ENCODE measurements around the gene TPRN. TPM values are rescaled to one million over a fixed set of nuclear protein-coding genes. Genes with fewer than 3 reads are reported as not detected.

TPRN gene
- total RNA-seq, 1 experiment from 2014 or later = 24.9 TPM

DNA sequence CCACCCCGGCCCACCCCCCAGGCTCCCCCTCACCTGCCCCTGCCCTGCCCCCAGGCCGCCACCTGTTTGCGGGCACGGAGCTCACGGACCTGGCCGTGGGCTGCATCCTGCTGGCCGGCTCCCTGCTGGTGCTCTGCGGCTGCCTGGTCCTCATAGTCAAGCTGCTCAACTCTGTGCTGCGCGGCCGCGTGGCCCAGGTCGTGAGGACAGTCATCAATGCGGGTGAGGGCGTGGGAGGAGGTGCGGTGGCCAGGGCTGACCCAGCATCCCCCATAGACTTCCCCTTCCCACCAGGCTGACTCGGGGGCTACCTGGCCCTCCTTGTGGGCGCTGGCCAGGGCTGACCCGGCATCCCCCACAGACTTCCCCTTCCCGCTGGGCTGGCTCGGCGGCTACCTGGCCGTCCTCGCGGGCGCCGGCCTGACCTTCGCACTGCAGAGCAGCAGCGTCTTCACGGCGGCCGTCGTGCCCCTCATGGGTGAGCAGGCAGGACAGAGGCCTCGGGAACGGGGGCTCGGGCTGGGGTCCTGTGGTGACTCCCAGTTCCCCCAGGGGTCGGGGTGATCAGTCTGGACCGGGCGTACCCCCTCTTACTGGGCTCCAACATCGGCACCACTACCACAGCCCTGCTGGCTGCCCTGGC is 33.6 kb upstream of the TPRN start:
- H3K27ac ChIP-seq (ENCODE audit: low read depth, low read length) = no peak overlapping the region
- H3K4me2 ChIP-seq (ENCODE audit: low read length) = no peak overlapping the region
- no peak for TF ChIP-seq SP1 (IDR thresholded peaks at IDR 0.05; ENCODE audit: low read depth)
- H3K79me2 ChIP-seq (ENCODE audit: insufficient read depth, low read length) = peaks cover 8% of the 10 kb centered on the region; the same call in 1 of the 2 replicates
- ChIA-PET CTCF (no interaction called here), POLR2A (no interaction called here), RAD21 (ENCODE audit: low non-redundant PET in 1 of 2, low total read pairs in 2 of 2, uncharacterized antibody in 2 of 2, unreplicated experiment in 2 of 2) (no interaction called here)
- H3K9me3 ChIP-seq (ENCODE audit: control insufficient read depth in 1 of 2, insufficient read depth in 1 of 2, low read depth in 1 of 2, low read length in 2 of 2) = no peaks in the 10 kb centered on the region
- intact Hi-C loops (cut with micrococcal nuclease) = no loop called here
- ATAC-seq (no peak), DNase-seq (ENCODE audit: low read depth, low spot score) (no peak)
- H3K4me1 ChIP-seq (ENCODE audit: control insufficient read depth in 1 of 2, insufficient read depth in 2 of 2, low read length in 2 of 2) = peaks cover 23 to 41% of the 10 kb centered on the region in 2 experiments
- H2AFZ ChIP-seq (ENCODE audit: low read depth, low read length, poor library complexity, severe bottlenecking) = no peak overlapping the region
- no peaks in the 10 kb centered on the region for H3K27me3 ChIP-seq (ENCODE audit: insufficient read depth, low read length)
- H4K20me1 ChIP-seq (ENCODE audit: insufficient read depth) = no peaks in the 10 kb centered on the region
- H3K9me2 ChIP-seq (ENCODE audit: insufficient read depth) = no peaks in the 10 kb centered on the region
- no peak overlapping the region for H3K4me3 ChIP-seq (replicated peaks in 1 of 2; ENCODE audit: low read depth in 1 of 2, low read length in 2 of 2)
- BruUV-seq (replicated peaks) = no TSS peak
- H3K9ac ChIP-seq (ENCODE audit: low read length) = no peak overlapping the region
- H3K36me3 ChIP-seq (ENCODE audit: control insufficient read depth in 1 of 2, insufficient read depth in 2 of 2, low read length in 2 of 2) = no peaks in the 10 kb centered on the region

DNA sequence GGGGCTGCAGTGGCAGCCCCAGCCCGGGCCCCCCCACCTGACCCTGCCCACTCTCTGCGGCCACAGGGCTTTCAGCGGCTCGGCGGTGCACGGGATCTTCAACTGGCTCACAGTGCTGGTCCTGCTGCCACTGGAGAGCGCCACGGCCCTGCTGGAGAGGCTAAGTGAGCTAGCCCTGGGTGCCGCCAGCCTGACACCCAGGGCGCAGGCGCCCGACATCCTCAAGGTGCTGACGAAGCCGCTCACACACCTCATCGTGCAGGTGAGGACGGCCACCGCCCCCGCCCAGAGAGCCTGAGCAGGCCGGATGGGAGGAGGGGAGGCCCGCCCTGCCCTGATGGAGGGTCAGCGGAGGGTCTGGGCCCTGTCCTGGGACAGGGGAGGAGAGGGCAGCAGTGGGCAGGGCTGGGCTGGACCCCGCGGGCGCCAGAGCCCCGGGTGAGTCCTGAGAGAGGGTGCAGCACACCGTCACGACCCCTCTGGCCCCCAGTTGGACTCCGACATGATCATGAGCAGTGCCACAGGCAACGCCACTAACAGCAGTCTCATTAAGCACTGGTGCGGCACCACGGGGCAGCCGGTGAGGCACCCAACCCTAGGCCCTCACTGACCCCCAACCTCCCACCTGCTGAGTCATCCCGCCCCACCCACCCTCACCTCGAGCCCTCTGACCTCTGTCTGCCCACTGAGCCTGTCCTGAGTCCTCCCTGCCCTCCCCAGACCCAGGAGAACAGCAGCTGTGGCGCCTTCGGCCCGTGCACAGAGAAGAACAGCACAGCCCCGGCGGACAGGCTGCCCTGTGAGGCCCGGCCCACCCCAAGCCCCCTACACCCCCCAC is 32.8 kb upstream of the TPRN start:
- ChIA-PET POLR2A (no interaction called here), RAD21 (ENCODE audit: low non-redundant PET in 1 of 2, low total read pairs in 2 of 2, uncharacterized antibody in 2 of 2, unreplicated experiment in 2 of 2) (no interaction called here), CTCF (no interaction called here)
- Histone ChIP-seq H3K79me2 (ENCODE audit: insufficient read depth, low read length) (no peaks in the 10 kb centered on the region; the same call in 1 of the 2 replicates), H3K9me2 (ENCODE audit: insufficient read depth) (no peaks in the 10 kb centered on the region), H2AFZ (ENCODE audit: low read depth, low read length, poor library complexity, severe bottlenecking) (no peak overlapping the region), H4K20me1 (ENCODE audit: insufficient read depth) (no peaks in the 10 kb centered on the region), H3K9ac (ENCODE audit: low read length) (no peak overlapping the region), H3K4me2 (ENCODE audit: low read length) (no peak overlapping the region), H3K27ac (ENCODE audit: low read depth, low read length) (no peak overlapping the region), H3K9me3 (ENCODE audit: control insufficient read depth in 1 of 2, insufficient read depth in 1 of 2, low read depth in 1 of 2, low read length in 2 of 2) (no peaks in the 10 kb centered on the region), H3K36me3 (ENCODE audit: control insufficient read depth in 1 of 2, insufficient read depth in 2 of 2, low read length in 2 of 2) (no peaks in the 10 kb centered on the region), H3K27me3 (ENCODE audit: insufficient read depth, low read length) (no peaks in the 10 kb centered on the region), H3K4me3 (replicated peaks in 1 of 2; ENCODE audit: low read depth in 1 of 2, low read length in 2 of 2) (no peak overlapping the region), H3K4me1 (ENCODE audit: control insufficient read depth in 1 of 2, insufficient read depth in 2 of 2, low read length in 2 of 2) (peaks cover 23 to 38% of the 10 kb centered on the region in 2 experiments)
- DNase-seq (ENCODE audit: low read depth, low spot score) (no peak), ATAC-seq (no peak)
- TF ChIP-seq, protein P1, sequence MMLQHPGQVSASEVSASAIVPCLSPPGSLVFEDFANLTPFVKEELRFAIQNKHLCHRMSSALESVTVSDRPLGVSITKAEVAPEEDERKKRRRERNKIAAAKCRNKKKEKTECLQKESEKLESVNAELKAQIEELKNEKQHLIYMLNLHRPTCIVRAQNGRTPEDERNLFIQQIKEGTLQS (IDR thresholded peaks at IDR 0.05) = no peak
- TF ChIP-seq RAD21 (IDR thresholded peaks at IDR 0.05; ENCODE audit: low read depth) (no peak), POLR2A (IDR thresholded peaks at IDR 0.05; ENCODE audit: borderline replicate concordance, extremely low read depth, insufficient read depth, insufficient read length) (no peak), FOSL1 (IDR thresholded peaks at IDR 0.05; ENCODE audit: low read depth) (no peak), YY1 (IDR thresholded peaks at IDR 0.05; ENCODE audit: extremely low read depth, insufficient replicate concordance, low read depth, low read length) (no peak), ZNF274 (IDR thresholded peaks at IDR 0.05; ENCODE audit: low read depth, low read length) (no peak), EGR1 (IDR thresholded peaks at IDR 0.05; ENCODE audit: low read depth) (no peak), EZH2phosphoT487 (IDR thresholded peaks at IDR 0.05; ENCODE audit: borderline replicate concordance) (no peak)
- TF ChIP-seq, protein P2, sequence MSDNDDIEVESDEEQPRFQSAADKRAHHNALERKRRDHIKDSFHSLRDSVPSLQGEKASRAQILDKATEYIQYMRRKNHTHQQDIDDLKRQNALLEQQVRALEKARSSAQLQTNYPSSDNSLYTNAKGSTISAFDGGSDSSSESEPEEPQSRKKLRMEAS (IDR thresholded peaks at IDR 0.05) = no peak
- intact Hi-C loops (cut with micrococcal nuclease) = no loop called here
- BruUV-seq (replicated peaks) = no TSS peak
